ENCODE measurements around the gene THBS1. TPM values are rescaled to one million over a fixed set of nuclear protein-coding genes. Genes with fewer than 3 reads are reported as not detected.

Gene THBS1
- total RNA-seq, 1 experiment from 2014 or later: 305 TPM

DNA sequence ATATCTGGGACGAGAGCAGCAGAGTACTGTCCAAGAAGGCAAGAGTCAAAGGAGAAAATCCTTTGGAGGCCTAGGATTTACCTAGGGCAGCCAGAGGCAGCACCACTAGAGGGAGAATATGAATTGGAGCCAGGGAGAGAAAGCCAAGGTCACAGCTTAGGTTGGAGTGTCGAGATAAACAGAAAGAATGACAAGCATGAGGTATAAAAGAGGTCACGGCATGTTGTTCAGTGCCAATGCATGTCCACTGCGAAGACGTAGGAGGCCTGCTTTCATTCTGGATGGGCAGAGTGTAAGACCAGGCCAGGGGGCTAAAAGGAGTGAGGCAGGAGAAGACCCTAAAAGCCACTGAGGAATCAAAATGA, 47.2 kb downstream of the THBS1 start:
- H3K4me3 ChIP-seq (ENCODE audit: low read length): no peak overlapping the region
- H3K4me2 ChIP-seq (ENCODE audit: low read length): no peak overlapping the region
- H3K27me3 ChIP-seq (ENCODE audit: low read length): no peaks in the 10 kb centered on the region
- ATAC-seq (no peak), DNase-seq (no peak)
- H3K9me2 ChIP-seq (replicated peaks; ENCODE audit: low read length): no peaks in the 10 kb centered on the region
- CTCF ChIA-PET: no interaction called here
- no peaks in the 10 kb centered on the region for H4K20me1 ChIP-seq (ENCODE audit: low read length)
- H3K9ac ChIP-seq (ENCODE audit: low read length): no peak overlapping the region
- no TSS peak for BruUV-seq (replicated peaks)
- H2AFZ ChIP-seq (ENCODE audit: low read length): no peak overlapping the region
- intact Hi-C loops (cut with micrococcal nuclease): loop anchor here (5.0 kb wide), 1 partner anchor 46 kb away; the partner anchor contains the start of gene THBS1
- H3K79me2 ChIP-seq (ENCODE audit: low read length): no peaks in the 10 kb centered on the region
- peaks cover 62% of the 10 kb centered on the region for H3K4me1 ChIP-seq (ENCODE audit: insufficient read depth, low read length)
- POLR2A ChIA-PET (ENCODE audit: unreplicated experiment): no interaction called here
- peaks cover 8% of the 10 kb centered on the region for H3F3A ChIP-seq (ENCODE audit: low read length, unreplicated experiment)
- H3K36me3 ChIP-seq (ENCODE audit: low read depth, low read length): no peaks in the 10 kb centered on the region
- H3K27ac ChIP-seq (ENCODE audit: low read length): no peak overlapping the region
- no peaks in the 10 kb centered on the region for H3K9me3 ChIP-seq (ENCODE audit: low read length)
- TF ChIP-seq, protein P1, sequence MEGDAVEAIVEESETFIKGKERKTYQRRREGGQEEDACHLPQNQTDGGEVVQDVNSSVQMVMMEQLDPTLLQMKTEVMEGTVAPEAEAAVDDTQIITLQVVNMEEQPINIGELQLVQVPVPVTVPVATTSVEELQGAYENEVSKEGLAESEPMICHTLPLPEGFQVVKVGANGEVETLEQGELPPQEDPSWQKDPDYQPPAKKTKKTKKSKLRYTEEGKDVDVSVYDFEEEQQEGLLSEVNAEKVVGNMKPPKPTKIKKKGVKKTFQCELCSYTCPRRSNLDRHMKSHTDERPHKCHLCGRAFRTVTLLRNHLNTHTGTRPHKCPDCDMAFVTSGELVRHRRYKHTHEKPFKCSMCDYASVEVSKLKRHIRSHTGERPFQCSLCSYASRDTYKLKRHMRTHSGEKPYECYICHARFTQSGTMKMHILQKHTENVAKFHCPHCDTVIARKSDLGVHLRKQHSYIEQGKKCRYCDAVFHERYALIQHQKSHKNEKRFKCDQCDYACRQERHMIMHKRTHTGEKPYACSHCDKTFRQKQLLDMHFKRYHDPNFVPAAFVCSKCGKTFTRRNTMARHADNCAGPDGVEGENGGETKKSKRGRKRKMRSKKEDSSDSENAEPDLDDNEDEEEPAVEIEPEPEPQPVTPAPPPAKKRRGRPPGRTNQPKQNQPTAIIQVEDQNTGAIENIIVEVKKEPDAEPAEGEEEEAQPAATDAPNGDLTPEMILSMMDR (conservative IDR thresholded peaks at IDR 0.05; ENCODE audit: low read depth, low read length): peak; percentile 43
- no peak for TF ChIP-seq EZH2phosphoT487 (IDR thresholded peaks at IDR 0.05; ENCODE audit: borderline replicate concordance, low read length)

DNA sequence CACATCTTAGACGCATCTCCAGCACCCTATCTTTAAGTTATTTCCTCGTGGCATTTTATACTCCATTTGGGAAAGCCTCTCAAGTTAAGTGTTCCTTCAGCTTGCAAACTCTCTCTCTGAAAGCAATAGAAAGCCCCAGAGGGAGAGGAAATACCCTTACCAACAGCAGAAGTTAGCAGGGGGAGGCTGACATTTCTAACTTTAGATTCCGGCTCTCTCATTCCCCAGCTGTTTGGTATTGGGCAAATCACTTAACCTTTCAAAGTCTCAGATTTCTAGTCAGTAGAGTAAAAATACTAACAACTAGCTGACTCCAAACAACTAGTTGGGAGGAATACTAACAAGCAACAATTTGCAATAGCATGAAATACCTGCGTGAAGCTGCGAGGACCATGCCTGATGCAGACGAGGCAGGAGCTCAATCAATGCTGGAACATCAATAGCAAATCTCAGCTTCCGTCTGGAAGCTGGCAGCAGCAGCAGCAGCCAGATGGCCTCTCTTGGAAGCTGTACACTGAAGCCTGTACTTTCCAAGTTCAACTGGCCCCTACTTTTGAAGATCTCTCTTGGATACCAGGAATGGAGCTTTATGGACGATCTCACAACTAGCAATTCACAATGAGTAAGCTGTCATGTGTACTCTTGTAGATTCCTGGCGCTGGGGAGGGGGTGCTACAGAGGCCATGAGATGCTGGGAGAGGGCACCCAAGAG, 47.8 kb downstream of the THBS1 start:
- ATAC-seq (no peak), DNase-seq (no peak)
- H3K79me2 ChIP-seq (ENCODE audit: low read length): no peaks in the 10 kb centered on the region
- POLR2A ChIA-PET (ENCODE audit: unreplicated experiment): no interaction called here
- H4K20me1 ChIP-seq (ENCODE audit: low read length): no peaks in the 10 kb centered on the region
- H3K4me2 ChIP-seq (ENCODE audit: low read length): peak overlapping the region; percentile 23
- peaks cover 59% of the 10 kb centered on the region for H3K4me1 ChIP-seq (ENCODE audit: insufficient read depth, low read length)
- no peaks in the 10 kb centered on the region for H3K9me3 ChIP-seq (ENCODE audit: low read length)
- no peaks in the 10 kb centered on the region for H3K36me3 ChIP-seq (ENCODE audit: low read depth, low read length)
- H3F3A ChIP-seq (ENCODE audit: low read length, unreplicated experiment): peaks cover 8% of the 10 kb centered on the region
- no TSS peak for BruUV-seq (replicated peaks)
- CTCF ChIA-PET: interaction anchor here (0.7 to 1.0 kb wide), 2 partner anchors 56 to 57 kb away, joined by 3 read pairs; no protein-coding TSS in a partner anchor
- no peak overlapping the region; the same call in 1 of the 2 replicates for H3K9ac ChIP-seq (ENCODE audit: low read length)
- no peaks in the 10 kb centered on the region for H3K27me3 ChIP-seq (ENCODE audit: low read length)
- no peaks in the 10 kb centered on the region for H3K9me2 ChIP-seq (replicated peaks; ENCODE audit: low read length)
- intact Hi-C loops (cut with micrococcal nuclease): loop anchor here (1.0 to 5.0 kb wide), 3 partner anchors 13 to 46 kb away; partner anchors contain the start of gene THBS1
- H3K27ac ChIP-seq (ENCODE audit: low read length): peak overlapping the region; percentile 82
- TF ChIP-seq, protein P1 (conservative IDR thresholded peaks at IDR 0.05; ENCODE audit: low read depth, low read length): no peak
- no peak for TF ChIP-seq EZH2phosphoT487 (IDR thresholded peaks at IDR 0.05; ENCODE audit: borderline replicate concordance, low read length)
- TF ChIP-seq EZH2 (IDR thresholded peaks at IDR 0.05; ENCODE audit: low read length, unreplicated experiment): no peak
- 0 out of 2 replicates have a peak overlapping the region, but pooled peaks have one; percentile 18 for H2AFZ ChIP-seq (ENCODE audit: low read length)
- H3K4me3 ChIP-seq (ENCODE audit: low read length): no peak overlapping the region

DNA sequence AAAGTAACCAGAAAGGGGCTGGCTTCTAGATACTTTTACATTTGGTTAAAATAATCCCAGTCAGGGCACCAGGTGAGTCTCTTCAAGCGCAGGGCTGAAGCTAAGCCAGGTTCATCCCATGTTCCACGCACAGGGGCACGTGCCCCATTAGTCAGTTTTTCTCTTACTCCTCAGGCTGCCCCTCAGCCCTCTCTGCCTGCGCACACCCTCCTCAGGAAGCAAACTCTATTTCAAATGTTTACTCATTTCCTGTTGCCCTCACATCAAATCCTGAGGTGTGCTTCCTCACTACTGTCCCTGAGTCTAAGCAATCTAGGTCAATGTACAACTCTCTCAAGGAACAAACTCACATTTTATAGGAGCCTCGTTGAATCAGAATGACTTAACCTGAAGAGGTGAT, 48.5 kb downstream of the THBS1 start:
- no peaks in the 10 kb centered on the region for H3K36me3 ChIP-seq (ENCODE audit: low read depth, low read length)
- peaks cover 8% of the 10 kb centered on the region for H3F3A ChIP-seq (ENCODE audit: low read length, unreplicated experiment)
- H4K20me1 ChIP-seq (ENCODE audit: low read length): no peaks in the 10 kb centered on the region
- ChIA-PET POLR2A (ENCODE audit: unreplicated experiment) (interaction anchor here (0.6 kb wide), 1 partner anchor 742 kb away, joined by 4 read pairs; no protein-coding TSS in a partner anchor), CTCF (interaction anchor here (0.7 to 1.0 kb wide), 5 partner anchors 12 to 56 kb away, joined by 3 to 7 read pairs (median 3); no protein-coding TSS in a partner anchor)
- TF ChIP-seq EZH2phosphoT487 (IDR thresholded peaks at IDR 0.05; ENCODE audit: borderline replicate concordance, low read length) (no peak), EZH2 (IDR thresholded peaks at IDR 0.05; ENCODE audit: low read length, unreplicated experiment) (no peak)
- TF ChIP-seq, protein P1 (conservative IDR thresholded peaks at IDR 0.05; ENCODE audit: low read depth, low read length): no peak
- 0 out of 2 replicates have a peak overlapping the region, but pooled peaks have one; percentile 18 for H2AFZ ChIP-seq (ENCODE audit: low read length)
- BruUV-seq (replicated peaks): TSS peak; percentile 18
- H3K27ac ChIP-seq (ENCODE audit: low read length): peak overlapping the region; percentile 82
- ATAC-seq (peak; percentile 78), DNase-seq (peak; percentile 84)
- no peaks in the 10 kb centered on the region for H3K9me2 ChIP-seq (replicated peaks; ENCODE audit: low read length)
- no peak overlapping the region for H3K4me3 ChIP-seq (ENCODE audit: low read length)
- H3K9ac ChIP-seq (ENCODE audit: low read length): peak overlapping the region; percentile 23
- intact Hi-C loops (cut with micrococcal nuclease): loop anchor here (1.0 to 5.0 kb wide), 3 partner anchors 12 to 47 kb away; partner anchors contain the start of gene THBS1
- no peaks in the 10 kb centered on the region for H3K79me2 ChIP-seq (ENCODE audit: low read length)
- peaks cover 53% of the 10 kb centered on the region for H3K4me1 ChIP-seq (ENCODE audit: insufficient read depth, low read length)
- H3K9me3 ChIP-seq (ENCODE audit: low read length): no peaks in the 10 kb centered on the region
- H3K4me2 ChIP-seq (ENCODE audit: low read length): peak overlapping the region; percentile 23
- no peaks in the 10 kb centered on the region for H3K27me3 ChIP-seq (ENCODE audit: low read length)

Measured in PC-3 (cell line).